ENCODE measurements around the gene MUTYH.

MUTYH gene

GRCh38 chr1:45348966-45349677 lies 8.9 kb upstream of the MUTYH start:
- DNase-seq (ENCODE audit: low read depth), result no peak

- DNase-seq (ENCODE audit: low read depth), result no peak
Measured at GRCh38 chr1:45348609-45348965, 8.3 kb upstream of the MUTYH start.

- no peak for DNase-seq (ENCODE audit: low read depth)
Measured at GRCh38 chr1:45348020-45348419, 7.8 kb upstream of the MUTYH start.

GRCh38 chr1:45346473-45346872 lies 6.2 kb upstream of the MUTYH start:
- no peak for DNase-seq (ENCODE audit: low read depth)

- no peak for DNase-seq (ENCODE audit: low read depth)
Measured at GRCh38 chr1:45345014-45345413, 4.8 kb upstream of the MUTYH start.

- no peak for DNase-seq (ENCODE audit: low read depth)
Measured at GRCh38 chr1:45344499-45344898, 4.3 kb upstream of the MUTYH start.

- no peak for DNase-seq (ENCODE audit: low read depth)
Measured at GRCh38 chr1:45340816-45341466, 701 bp upstream of the MUTYH start.

GRCh38 chr1:45337630-45338325 lies 2.5 kb downstream of the MUTYH start:
- DNase-seq (ENCODE audit: low read depth), result no peak

- DNase-seq (ENCODE audit: low read depth), result no peak
Measured at GRCh38 chr1:45335855-45336324, 4.3 kb downstream of the MUTYH start.

GRCh38 chr1:45334308-45335245 lies 5.7 kb downstream of the MUTYH start:
- no peak for DNase-seq (ENCODE audit: low read depth)

- no peak for DNase-seq (ENCODE audit: low read depth)
Measured at GRCh38 chr1:45332346-45332720, 7.9 kb downstream of the MUTYH start.

- no peak for DNase-seq (ENCODE audit: low read depth)
Measured at GRCh38 chr1:45331436-45332345, 8.5 kb downstream of the MUTYH start.

GRCh38 chr1:45329445-45329844 lies 10.8 kb downstream of the MUTYH start:
- DNase-seq (ENCODE audit: low read depth), result no peak

GRCh38 chr1:45328680-45329079 lies 11.6 kb downstream of the MUTYH start:
- DNase-seq (ENCODE audit: low read depth), result no peak

- no peak for DNase-seq (ENCODE audit: low read depth)
Measured at GRCh38 chr1:45327644-45328515, 12.4 kb downstream of the MUTYH start.

GRCh38 chr1:45326627-45327623 lies 13.3 kb downstream of the MUTYH start, which contains the start of gene HPDL:
Gene HPDL, plus strand, starts transcription at chr1:45326895. Its CDS starts 254 bp downstream, at chr1:45327149.
- DNase-seq (ENCODE audit: low read depth), result peak; percentile 47

GRCh38 chr1:45325851-45326506 lies 14.3 kb downstream of the MUTYH start:
- no peak for DNase-seq (ENCODE audit: low read depth)

GRCh38 chr1:45322486-45323040 lies 17.7 kb downstream of the MUTYH start:
- no peak for DNase-seq (ENCODE audit: low read depth)
